CD4-positive, alpha-beta T cell treated with Interleukin-10 for 1 hour (primary cell): ENCODE data around the gene PAFAH1B1.
A peak's percentile ranks its signal among the peaks of the same experiment; 100 is the strongest.
"Not testable (repeated sequence)": the region's sequence is repeated elsewhere in the genome, so short reads cannot be mapped to it uniquely, and the experiment has no call there.

Experiments
- DNase-seq: peaks from one replicate; pipeline ENCODE4 v3.0.0-alpha.2; 2020

PAFAH1B1 gene

GRCh38 chr17:2592971-2593820, at the start of gene PAFAH1B1:
Gene PAFAH1B1, plus strand, starts transcription at chr17:2593654. Its CDS starts 44,635 bp downstream, at chr17:2638289.
- peak; percentile 95 for DNase-seq

DNA sequence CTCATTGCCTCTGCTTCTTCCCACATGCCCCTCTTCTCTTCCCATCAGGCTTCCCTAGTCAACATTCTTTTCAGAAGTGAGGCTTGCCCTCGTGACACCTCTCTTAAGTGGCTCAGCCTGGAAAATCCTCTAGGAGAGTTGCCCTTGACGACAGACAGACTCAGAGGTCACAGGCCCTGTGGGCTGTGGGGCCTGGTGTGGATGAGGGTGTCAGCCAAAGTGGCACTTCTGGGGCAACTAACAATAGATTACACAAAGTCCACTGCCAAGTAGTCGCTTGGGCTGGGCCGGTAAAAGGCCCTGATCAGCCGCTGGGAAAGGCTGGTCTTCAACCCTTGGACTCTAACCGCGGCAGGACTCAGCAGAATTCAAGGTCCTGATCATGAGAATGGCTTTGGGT, 48.1 kb upstream of the PAFAH1B1 start:
- no peak for DNase-seq

DNA sequence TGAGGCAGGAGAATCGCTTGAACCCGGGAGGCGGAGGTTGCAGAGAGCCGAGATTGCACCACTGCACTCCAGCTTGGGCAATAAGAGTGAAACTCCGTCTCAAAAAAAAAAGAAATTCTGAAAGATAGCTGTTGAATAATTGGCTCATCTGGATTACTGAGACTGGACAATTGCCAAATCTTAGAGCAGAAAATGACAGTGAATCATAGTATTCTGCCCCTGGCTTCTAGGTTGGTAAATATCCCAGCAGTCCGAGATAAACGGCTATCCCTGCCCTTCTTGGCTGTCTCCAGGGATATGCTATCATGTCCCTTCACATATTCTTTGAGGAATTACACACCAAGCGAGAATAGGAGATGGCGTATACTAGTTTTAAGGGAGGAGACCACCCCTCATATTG, 46.3 kb upstream of the PAFAH1B1 start:
- no peak for DNase-seq

GRCh38 chr17:2548026-2548425, 45.4 kb upstream of the PAFAH1B1 start:
- DNase-seq: not testable (repeated sequence)

- DNase-seq: no peak
Observed at GRCh38 chr17:2549392-2550211, 43.9 kb upstream of the PAFAH1B1 start.

DNA sequence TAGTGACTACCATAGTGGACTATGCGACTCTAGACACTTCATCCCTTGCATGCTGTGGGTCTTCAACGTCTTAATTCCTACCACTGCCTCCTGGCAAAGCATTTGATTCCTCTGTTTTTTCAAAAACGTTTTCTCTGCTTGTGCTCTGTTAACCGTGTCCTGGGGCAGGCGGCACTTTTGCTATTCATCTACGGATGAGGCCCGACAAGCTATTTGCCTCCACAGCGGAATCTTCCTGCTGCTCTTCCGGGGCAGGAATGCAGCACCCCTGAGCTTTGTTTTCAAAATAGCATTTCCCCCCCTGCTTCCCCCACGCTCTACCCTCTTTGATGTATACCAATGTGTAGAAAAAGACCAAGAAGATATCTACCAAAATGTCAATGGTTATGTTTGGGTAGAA, 42.0 kb upstream of the PAFAH1B1 start:
- DNase-seq: no peak

GRCh38 chr17:2551928-2552327, 41.5 kb upstream of the PAFAH1B1 start:
- DNase-seq: no peak

DNA sequence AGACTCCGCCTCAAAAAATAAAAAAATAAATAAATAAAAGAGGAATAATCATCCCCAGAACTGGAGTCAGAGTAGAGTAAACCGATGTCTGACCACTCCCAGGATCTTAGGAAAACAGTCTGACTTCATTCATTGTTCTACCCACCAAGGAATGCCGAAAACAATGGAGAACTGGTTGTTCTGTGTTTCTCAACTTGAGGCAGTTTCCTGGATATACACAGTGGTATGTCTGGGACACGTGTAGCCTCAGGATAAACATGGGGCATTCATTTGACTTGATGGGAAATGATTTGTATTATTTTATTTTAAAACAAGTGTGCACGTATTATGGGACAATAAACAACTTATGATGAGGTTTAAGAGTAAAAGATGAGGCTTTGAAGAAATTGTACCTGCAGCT, 32.8 kb upstream of the PAFAH1B1 start:
- DNase-seq: no peak

DNA sequence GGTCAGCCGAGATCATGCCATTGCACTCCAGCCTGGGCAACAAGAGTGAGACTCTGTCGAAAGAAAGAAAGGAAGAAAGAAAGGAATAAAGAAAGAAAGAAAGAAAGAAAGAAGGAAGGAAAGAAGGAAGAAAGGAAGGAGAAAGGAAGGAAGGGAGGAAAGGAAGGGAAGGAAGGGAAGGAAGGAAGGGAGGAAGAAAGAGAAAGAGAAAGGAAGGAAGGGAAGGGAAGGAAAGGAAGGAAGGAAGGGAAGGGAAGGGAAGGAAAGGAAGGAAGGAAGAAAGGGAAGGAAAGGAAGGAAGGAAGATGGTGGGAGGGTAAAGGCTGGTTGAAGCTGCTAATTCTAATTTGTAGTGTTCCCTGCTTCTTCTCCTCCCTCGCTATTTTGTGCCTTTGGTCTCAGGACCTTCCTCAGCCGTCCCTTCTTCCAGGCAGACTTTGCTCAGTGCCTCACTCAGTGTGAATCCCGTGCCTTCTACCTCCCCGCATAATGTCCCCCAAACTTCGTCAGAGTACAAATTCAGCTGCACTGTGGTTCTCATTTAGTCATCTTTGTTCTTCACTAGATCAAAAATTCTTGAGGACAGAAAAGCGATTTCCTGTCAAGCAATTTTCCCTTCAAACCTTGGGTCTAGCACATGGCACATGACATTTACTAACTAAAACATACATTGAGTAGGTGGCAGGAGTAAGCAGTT, 31.1 kb upstream of the PAFAH1B1 start:
- DNase-seq: no peak

DNA sequence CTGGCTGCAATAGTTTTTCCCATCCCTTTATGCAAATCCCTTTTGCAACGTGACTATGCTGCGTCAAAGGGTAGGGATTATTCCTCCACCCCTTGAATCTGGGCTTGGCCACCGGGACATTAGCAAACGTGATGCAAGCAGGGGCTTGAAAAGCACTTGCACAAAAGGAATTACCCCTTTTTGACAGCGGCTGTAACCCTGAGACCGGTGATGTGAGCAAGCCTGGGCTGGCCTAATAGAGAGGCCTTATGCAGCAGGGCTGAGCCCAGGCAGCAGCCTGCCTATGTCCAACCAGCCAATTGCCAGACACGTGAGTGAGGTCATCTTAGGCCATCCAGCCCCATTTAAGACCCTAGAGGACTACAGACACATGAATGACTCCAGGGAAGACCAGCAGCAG, 30.4 kb upstream of the PAFAH1B1 start:
- no peak for DNase-seq

- no peak for DNase-seq
Observed at GRCh38 chr17:2563543-2563942, 29.9 kb upstream of the PAFAH1B1 start.

DNA sequence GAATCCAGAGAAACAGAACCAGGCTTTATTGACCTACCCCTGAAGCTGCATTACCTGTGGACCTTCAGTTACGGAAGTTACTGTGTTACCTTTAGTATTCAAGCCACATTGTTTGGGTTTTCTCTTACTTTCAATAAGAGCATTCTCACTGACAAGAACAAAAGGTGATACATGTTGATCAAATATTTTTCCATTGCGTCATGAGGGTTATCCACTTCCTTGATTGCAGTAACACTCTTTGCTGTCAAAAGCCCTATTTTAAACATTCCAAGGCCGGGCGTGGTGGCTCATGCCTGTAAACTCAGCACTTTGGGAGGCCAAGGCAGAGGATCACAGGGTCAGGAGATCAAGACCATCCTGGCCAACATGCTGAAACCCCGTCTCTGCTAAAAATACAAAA, 28.6 kb upstream of the PAFAH1B1 start:
- DNase-seq: no peak

DNA sequence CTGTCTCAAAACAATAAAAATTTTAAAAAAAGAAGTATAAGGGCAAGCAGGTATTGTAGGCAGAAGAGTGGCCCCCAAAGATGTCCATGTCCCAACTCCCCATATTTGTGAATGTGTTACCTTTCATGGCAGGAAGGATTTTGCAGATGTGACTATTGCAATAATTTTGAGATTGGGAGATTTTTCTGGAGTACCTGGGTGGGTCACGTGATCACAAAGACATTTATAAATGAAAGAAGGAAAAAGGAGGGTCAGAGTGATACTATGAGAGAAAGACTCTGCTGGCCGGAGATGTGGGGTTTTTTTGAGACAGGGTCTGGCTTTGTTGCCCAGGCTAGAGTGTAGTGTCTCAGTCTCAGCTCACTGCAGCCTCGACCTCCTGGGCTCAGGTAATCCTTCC, 27.4 kb upstream of the PAFAH1B1 start:
- no peak for DNase-seq

- no peak for DNase-seq
Observed at GRCh38 chr17:2571523-2572303, 21.7 kb upstream of the PAFAH1B1 start.

GRCh38 chr17:2572304-2572609, 21.2 kb upstream of the PAFAH1B1 start:
- not testable (repeated sequence) for DNase-seq

- no peak for DNase-seq
Observed at GRCh38 chr17:2580151-2580550, 13.3 kb upstream of the PAFAH1B1 start.

DNA sequence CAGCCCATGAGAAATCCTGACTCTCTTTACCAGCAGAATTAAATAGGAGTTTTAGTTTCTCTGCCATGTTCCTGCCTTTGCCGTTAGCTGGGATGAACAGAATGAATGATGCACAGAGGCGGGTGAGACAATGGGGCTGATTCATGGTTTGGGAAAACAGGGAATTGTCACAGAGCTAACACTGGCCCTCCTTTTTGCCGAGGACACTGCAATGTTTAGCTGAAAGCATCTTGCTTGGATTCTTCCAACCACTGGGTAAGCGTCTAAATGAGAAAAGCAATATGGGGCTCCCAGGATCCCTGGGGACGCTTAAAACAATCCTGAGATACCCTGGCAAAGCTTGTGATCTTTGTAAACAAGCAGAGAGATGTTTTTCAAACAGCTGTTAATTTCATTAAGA, 12.8 kb upstream of the PAFAH1B1 start:
- no peak for DNase-seq

GRCh38 chr17:2582493-2582892, 11.0 kb upstream of the PAFAH1B1 start:
- DNase-seq: no peak

GRCh38 chr17:2591040-2591640, 2.3 kb upstream of the PAFAH1B1 start:
- DNase-seq: no peak

- peak; percentile 84 for DNase-seq
Observed at GRCh38 chr17:2593821-2594721, 617 bp downstream of the PAFAH1B1 start.
